ENCODE results near the gene SPOCK1.

The SPOCK1 gene

DNA sequence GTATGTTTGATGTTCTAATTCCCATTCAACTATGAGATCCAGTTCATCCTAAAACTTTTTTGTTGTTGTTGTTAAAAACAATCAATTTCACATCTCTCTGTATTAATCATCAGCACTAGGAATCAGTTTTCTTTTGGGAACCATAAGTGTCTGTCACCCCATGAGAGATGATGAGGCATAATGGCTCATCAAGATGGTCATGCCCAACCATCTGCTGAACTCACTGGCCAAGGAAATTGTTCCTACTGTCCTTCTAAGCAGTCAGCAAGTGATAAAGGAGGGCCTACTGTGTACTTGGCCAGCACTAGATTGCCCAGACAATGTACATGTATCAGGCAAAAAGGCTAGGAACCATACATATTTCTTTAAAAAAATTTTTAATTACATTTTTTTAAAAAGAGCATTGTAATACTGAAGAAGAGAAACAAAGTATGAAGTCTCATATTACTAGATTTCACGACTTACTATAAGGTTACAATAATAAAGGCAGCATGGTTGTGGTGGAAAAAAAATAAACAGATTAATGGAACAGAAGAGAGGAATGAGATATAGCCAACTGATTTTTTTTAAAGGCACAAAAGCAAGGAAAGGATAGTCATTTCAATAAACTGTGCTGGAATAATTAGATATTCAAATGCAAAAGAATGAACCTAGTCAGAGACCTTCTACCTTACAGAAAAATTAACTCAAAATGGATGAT, 458.3 kb downstream of the SPOCK1 start:
- DNase-seq = no peak

DNA sequence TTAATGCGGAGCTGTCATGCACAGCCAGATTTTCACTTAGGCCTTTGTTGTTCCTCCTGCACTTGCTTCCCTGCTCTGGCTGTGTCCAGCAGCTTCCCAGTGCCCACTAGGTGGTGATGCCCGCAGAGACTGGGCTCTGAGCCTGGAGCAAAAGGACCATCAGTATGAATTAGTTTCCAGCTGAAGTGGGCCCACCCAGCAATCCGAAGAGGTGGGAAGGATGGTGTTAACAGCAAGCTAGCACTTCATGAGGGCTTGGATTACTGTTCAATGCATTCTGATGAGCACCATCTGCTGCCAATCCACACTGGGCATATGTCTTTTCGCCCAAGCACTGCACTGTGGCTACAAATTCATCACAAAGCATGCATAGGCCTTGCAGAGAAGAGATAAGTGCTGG, 459.1 kb downstream of the SPOCK1 start:
- DNase-seq = no peak

DNA sequence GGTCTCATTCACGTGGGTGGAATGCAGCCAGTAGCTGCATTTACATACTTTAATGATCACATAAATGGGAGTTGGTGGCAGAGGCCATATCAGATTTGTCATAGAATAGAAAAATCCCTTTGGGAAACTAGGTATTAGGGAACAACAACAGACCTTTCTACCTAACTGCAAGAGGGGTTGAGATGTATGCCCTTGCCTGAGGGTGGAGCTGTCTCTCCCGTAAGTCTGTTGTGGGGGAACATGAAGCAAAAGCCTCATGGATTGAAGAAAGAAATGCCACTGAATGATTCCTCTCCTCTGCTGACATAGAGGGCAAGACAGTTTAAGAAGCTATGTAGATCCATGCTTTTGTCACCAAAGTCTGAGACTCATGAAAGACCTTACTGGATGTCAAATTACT, 461.3 kb downstream of the SPOCK1 start:
- DNase-seq = no peak

DNA sequence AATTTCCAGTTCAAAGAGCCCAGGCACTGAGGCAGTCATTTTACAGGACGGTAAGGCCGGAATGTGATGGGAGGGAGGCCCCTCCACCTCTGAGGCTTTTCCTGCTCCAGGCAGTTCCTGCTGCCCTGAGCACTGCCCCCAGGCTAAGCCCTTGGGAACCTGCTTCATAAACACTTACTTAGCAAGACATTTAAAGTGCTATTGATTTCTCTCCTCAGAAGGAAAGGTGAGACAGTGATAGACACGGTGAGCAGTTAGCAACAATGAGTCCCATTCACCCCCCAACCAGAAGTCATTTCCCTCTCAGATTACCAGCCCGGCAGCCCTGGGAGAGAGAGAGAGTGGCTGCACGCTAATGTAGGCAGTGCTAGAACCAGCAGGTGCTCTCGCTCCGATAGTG, 462.5 kb downstream of the SPOCK1 start:
- DNase-seq = no peak

DNA sequence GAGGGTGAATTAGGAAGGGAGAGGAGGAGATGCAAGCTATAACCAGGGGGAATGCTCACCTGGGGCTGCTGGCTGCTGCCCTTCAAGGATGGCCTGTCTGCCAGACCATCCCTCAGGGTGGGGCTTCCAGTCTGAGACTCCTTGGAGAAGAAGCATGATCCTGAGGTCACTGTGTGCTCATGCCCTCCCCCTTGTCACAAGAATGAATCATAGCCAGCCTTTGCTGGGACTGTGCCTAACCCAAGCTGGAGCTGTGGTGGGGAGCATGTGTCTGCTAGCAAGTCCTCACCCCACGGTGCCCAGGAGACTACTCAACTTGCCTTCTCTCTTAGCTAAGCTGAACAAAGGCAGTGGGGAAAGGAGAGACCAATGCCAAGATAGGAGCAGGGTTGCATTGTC, 463.6 kb downstream of the SPOCK1 start:
- no peak for DNase-seq

DNA sequence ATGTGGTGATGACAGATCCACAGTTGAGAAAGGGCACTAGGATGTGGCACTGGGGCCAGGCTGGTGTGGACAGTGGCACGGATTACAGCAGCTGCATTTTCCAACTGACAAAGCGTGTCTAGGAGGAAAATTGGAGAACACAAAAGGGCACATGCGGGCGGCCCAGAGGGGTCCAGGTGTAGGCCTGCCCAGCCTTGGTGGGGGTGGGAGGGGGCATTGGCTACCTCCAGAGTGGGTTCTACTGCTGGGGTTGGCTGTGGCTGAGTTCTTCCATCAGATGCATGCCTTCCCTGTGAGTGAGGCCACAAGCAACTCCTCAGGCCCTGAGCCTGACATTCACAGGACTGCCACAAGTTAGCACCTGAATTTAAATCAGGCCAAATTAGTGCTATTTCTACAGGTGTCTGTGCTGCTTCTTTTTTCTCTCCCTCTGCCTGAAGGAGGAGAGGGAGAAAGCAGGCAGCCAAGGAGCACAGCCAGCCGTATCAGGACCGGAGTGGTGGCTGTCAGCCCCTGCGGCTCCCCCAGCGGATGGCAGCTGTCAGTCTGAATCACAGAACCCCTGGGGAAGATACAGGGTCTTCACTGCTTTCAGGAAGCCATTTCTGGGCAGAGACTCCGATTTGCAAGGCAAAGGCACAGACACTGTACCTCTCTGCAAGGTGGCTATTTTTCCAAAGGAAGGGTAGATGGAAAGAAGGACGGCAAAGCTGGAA, 464.2 kb downstream of the SPOCK1 start:
- DNase-seq = no peak

DNA sequence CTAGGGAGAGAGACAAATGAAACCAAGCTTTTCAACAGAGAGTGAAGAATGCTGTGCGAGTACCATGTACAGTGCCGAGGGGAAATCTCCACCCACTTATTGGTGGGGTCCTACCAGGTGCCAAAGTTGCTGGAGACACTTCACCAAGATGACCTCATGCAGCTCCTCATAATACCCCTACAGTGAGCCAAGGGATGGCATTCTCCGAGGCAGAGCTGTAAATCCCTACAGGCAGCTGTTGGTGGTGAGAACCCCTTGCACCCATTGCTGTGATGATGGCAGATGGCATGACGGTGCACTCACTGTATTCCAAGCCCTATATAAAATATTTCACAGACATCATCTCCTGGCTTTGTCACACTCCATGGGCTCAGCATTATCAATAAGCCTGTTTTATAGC, 464.9 kb downstream of the SPOCK1 start:
- no peak for DNase-seq

DNA sequence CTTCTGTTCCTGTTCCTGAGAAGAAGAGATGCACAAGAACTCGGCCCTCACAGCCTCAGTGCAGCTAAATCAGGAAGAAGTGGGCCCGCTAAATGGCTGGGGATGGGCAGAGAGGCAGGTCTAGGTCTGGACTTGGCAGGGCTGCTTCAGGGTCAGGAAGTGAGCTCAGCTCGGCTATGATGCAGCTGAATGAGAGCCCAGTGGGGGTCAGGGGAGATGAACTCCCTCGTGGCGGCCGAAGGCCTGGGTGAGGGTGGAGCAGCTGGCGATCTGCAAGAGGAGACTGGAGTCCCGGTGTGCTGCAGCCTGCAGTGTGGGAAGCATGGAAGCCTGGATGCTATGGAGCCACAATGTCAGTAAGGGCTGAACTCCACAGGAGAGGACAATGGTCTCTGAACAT, 466.2 kb downstream of the SPOCK1 start:
- DNase-seq = no peak

DNA sequence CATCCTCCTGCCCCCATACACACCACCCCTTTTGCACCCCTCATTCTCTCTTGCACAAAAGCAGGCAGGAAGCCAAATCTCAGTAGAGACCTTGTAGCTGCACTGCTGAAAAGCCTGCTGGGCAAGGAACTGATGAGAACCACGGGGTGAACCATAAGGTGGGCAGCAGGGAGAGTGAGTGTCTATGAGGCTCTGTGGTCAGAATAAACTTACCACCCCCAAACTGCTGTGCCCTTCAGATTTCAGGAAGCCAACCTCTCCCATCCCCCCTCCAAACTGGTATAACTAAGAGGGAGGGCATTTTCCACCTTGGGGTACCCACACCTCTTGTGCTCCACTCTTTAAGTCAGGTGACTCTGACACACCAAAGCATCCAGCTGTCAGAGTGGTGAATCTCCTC, 471.4 kb downstream of the SPOCK1 start:
- no peak for DNase-seq

DNA sequence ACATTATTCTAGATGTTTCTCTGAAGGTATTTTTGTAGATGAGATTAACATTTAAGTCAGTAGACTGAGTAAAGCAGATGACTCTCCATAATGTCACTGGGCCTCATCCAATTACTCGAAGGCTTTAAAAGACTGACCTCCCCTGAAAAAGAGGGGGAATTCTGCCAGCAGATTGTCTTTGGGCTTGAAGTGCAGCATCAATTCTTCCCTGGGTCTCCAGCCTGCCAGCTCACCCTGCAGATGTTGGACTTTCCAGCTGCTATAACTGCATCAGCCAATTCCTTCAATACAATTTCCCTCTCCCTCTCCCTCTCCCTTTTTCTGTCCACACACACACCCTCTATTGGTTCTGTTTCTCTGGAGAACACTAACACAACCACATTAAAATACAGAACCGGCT, 472.8 kb downstream of the SPOCK1 start:
- DNase-seq = no peak

DNA sequence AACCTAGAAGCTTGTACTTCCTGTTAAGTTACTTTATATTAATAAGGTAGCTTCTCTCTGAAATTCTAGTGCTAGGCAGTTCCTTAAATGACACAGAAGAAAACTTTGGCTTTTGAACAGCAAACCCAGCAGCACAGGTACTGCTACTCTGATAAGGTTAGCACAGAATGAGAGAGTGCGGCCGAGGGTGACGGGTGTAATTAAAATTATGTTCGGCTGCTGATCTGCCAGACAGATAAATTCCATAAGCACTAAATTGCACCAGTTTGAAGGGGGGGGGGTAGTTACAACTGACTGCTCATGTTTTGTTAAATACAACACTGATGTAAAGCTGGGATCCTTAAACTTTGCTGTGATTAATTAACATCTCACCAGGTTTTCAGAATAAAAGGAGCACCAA, 475.1 kb downstream of the SPOCK1 start:
- DNase-seq = no peak

DNA sequence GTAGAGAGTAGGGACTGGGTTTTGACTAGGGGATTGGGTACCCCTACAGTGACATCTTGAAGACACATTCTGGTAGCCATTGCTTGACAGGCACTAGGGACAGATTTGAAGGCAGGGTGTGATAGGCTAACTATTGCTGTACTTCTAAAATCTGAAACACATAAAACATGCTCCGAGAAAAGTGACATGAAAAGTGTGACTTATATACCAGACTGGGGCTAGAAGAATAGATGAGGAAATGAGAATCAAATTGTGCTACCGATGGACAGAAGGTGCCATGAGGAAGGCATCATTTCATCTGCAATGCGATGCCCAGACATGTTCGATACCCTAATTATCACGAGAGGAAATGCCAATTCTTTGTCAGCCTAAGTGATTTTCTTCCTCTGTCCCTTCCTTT, 475.8 kb downstream of the SPOCK1 start:
- no peak for DNase-seq

DNA sequence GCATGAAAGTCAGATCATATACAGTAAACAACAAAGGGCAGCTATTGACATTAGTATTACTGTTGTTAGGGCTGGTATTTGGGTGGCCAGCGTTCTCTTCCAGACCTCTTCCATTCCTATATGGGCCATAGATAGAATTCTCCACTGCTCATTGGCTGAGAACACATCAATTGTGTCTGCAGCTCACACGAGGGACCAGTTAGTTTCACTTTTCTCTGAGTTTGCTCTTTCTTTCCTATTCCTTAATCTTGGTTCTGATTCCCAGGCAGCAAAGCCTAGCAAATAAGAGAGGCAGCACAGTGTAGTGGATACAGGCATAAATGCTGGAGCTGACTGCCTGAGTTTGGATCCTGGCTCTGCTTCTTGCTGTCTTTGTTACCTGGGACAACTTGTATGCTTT, 476.4 kb downstream of the SPOCK1 start:
- no peak for DNase-seq

DNA sequence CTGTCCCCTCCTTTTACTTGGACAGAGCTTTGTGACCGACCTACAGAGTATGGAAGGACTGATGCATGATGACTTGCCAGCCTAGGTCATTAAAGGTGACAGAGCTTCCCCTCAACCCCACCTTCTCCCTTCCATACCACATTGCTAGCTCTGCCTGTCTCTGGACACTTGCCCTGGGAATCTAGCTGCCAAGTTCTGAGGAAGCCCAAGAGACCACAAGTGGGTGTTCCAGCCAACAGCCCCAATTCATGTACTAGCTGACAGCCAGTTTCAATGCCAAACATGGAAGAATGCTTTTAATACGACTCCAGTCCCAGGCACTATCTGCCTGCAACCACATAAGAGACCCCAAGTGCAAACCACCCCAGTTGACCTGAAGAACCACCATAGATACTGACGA, 477.1 kb downstream of the SPOCK1 start:
- no peak for DNase-seq

DNA sequence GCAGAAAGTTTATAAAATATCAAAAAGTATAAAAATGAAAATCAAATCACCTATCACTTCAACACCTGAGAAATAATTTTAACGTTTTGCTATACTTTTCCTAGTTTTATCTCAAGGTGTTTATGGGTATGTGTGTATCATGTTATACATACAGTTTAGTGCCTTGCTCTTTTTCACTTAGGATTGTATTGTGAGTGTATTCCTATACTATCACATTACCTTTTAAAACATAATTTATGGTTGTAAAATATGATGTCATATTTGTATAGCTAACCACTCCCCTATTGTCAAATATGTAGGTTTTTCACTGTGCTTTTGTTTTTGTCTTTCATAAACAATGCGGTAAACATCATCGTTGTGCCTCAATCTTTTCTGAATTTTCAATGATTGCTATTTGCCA, 479.9 kb downstream of the SPOCK1 start:
- no peak for DNase-seq

DNA sequence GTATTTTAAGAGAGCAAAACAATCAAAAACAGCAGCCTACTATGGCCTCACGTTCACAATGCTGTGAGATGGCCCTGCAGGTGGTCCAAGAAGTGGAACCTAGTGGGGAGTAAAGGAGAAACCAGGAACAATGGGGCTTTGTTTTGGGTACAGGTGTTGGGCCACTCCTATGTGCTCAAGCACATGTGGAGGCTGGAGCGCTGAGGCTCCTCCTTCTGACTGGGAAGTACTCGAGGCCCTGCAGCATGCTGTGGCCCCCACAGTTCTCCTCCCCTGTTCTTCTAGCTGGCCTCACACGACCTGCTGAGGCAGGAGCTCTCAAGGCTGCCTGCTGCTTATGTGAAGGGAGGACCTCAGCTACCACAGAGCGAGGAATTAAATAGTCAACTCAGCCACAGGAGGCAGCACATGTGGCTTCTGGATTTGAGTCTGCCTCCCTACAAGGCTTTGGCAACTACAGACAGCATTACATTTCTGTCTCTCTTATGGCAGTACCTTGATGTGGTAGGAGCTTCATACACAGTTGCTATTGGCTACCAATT, 482.3 kb downstream of the SPOCK1 start:
- no peak for DNase-seq

DNA sequence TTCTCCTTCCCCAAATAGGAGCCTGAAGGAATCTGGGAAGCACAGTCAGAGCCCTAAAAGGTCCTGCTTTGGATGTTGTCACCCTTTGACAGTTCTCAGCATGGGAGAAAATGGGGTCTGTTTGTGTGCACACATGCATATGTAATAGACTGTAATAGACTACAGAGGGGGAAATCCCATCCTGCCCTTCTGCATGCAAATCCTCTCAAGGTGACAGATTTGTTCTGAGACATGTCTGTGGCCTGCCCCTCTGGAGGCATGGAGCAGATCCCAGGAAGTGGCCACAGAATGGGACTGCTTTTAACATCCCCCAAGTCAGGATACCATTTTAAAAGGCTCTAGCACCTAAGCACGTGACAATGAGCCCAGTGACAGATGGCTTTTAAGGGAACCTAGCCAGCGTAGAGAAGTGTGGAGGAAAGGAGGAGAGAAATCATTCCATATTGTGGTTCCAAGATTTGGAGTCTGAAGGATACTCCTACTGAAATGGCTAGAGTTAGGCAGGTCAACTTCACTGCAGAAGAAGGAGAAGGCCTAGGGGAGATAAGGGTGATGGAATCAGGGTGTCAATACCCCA, 483.5 kb downstream of the SPOCK1 start:
- no peak for DNase-seq

DNA sequence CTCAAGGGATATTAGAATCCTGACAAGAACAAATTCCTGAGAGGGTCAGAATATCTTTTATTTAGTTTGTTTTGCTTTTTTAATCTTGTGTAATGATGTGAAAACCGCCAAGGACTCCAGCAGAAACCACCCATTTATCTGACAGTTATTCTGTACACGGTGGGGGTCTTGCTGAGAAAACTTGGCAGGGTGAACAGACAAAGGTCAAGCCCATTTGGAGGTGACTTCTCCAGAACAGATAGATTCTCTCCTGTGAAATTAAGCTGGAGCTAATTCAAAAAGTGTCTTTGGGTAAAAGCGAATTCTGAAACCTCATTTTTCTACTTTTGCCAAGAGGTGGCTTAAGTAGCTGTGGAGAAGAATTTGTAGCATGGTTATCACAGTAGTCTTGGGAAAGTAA, 484.4 kb downstream of the SPOCK1 start:
- no peak for DNase-seq

DNA sequence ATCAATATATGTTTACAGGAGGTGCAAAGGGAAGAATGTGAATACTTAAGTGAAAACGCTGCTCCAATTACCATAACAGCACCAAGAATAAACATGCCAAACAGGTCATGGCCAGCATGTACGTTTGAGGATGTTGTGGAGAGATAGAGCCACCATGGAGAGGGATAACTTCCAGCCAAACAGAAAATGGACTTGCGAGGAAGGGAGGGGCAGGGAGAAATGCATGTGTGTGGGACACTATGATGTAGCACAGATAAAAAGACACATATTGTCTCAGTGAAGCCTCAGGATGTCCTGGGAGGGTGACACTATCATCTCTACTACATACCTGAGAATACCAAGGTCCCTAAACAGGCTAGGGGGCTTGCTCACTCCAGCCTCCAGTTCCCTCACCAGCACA, 488.9 kb downstream of the SPOCK1 start:
- no peak for DNase-seq

DNA sequence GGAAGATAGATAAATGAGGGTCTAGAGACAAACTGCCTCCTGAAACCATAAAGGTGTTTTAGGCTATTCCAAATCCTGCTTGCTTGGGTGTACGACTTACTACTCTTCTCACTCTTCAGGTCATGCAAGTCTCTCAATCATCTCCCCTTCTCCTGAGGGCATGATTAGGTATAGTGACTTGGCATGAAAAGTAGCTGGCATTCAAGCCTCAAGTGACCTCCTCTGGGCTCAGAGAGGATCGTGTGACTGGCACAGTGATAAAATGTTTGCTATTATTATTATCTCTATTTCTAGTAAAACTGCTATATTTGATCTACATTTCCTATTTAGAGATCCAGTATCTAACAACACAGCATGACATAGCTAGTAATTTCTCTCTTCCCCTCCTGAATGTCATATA, 494.8 kb downstream of the SPOCK1 start:
- no peak for DNase-seq

DNA sequence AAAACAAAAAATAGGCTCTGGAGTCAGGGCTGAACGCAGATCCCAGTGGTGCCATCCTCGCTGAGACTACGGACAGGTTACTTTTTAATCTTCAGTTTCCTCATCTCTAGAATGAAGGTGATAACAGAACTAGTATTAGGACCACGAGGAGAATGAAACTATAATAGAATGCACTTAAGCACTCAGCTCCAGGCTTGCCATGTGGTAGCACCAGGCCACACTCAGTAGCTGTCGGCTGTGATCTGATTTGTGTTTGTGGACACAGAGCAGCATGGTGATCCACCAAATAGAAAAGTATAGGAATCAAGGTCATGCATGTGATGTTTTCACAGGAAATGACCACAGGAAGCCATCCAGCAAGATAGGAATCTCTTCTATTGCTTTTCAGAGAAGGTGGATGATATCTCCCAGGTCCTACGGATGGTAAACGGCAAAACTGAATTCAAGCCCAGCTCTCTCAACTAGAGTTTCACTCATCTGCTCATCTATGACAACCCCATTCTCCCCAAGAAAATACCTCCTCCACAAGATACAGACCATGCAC, 498.0 kb downstream of the SPOCK1 start:
- DNase-seq = no peak

DNA sequence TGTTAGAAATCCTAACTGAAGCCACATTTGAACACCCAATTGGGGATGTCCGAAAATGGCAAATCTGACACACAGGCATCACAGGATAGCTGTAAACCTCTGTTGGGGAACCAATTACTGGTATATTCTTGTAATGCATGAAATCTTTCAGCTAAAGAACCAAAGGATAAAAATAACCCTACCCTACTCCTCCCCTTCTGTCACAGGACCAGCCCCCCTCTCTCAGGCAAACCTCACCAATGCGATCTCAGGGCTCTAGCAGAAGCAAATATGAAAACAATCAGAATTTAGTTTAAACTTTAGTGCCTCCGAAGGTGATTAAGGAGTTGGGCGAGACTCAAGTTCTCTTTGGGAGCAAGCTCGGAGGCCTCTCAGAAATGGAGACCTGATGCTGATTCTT, 499.3 kb downstream of the SPOCK1 start:
- DNase-seq = no peak

DNA sequence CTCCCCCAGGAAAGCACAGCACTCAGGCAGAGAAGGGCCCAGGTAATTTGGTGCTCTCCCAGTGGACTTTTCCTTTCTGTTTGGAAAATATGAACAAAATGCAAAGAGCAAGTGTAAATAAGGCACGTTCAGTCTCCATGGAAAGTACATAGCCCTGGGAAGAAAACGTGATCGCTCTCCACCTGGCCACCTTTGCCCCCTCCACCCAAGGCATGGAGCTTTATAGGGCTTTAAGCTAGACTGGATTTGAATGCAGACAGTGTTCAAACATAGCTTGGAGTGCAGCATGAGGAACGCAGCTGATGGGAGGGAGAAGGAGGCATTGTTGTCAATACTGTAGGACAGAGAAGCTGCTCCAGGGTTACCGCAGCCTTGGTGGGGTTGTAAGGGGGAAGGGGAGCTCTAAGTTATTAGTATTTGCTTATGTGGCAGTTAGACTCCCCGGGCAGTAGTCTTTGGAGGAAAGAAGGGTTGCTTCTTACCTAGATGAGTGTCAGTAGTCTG, 500.2 kb downstream of the SPOCK1 start:
- DNase-seq = no peak

DNA sequence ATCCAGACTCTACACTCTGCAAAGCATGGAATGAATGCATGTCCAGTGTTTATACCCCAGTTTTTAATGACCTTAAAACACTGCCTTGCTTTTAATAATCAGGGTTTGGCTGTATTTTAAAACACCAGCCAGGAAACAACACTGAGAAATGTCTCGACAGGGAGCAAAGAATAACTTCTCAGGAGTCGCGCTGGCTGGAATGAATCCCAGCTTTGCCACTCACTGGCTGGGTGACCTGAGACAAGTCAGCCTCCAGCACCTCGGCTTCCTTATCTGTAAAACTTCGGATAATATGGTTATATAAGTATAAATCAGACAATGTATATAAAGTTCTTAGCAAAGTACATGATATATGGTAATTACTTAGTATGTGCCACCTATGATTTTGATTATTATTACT, 505.0 kb downstream of the SPOCK1 start:
- no peak for DNase-seq
